Brain pericyte (primary cell): ENCODE measurements around the gene ALPP.
"Not testable (repeated sequence)": the region's sequence is repeated elsewhere in the genome, so short reads cannot be mapped to it uniquely, and the experiment has no call there.

Source experiments
- DNase-seq: peaks from one replicate; pipeline ENCODE4 v3.0.0-alpha.2; 2012; ENCODE audit warnings: low read depth, low spot score

The ALPP gene

DNA sequence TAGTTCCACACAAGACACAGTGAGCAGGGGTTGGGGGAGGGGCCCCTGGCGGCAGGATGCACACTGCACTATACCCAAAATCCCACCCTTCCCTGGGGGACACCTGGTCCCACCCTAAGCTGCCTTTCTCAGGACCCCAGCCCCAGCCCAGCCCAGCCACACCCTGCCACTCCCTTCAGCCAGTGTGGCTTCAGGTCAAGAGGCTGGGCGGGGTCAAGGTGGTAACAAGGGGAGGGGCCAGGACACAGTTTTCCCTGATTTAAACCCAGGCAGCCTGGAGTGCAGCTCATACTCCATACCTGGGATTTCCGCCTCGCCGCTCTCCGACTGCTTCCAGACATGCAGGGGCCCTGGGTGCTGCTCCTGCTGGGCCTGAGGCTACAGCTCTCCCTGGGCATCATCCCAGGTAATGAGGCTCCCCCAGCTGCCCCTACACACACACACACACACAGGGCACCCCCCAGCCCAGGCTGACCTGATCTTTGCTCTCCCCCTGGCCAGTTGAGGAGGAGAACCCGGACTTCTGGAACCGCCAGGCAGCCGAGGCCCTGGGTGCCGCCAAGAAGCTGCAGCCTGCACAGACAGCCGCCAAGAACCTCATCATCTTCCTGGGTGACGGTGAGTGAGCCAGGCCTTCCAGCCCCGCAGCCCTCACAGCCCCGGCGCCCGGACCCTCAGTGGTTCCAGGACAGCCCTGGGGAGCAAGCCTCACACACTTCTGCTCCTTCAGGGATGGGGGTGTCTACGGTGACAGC lies 28.2 kb downstream of the ALPP start, which contains the start of gene ALPG:
ALPG (plus strand) TSS at position 289 of the 755 bp plus-strand sequence; CDS start at position 340, 51 bp downstream.
- DNase-seq = no peak

- DNase-seq = not testable (repeated sequence)
Observed at GRCh38 chr2:232407428-232408150, 29.0 kb downstream of the ALPP start.

GRCh38 chr2:232408269-232408668 lies 29.7 kb downstream of the ALPP start:
- DNase-seq = not testable (repeated sequence)

GRCh38 chr2:232409617-232410016 lies 31.1 kb downstream of the ALPP start:
- DNase-seq = not testable (repeated sequence)

DNA sequence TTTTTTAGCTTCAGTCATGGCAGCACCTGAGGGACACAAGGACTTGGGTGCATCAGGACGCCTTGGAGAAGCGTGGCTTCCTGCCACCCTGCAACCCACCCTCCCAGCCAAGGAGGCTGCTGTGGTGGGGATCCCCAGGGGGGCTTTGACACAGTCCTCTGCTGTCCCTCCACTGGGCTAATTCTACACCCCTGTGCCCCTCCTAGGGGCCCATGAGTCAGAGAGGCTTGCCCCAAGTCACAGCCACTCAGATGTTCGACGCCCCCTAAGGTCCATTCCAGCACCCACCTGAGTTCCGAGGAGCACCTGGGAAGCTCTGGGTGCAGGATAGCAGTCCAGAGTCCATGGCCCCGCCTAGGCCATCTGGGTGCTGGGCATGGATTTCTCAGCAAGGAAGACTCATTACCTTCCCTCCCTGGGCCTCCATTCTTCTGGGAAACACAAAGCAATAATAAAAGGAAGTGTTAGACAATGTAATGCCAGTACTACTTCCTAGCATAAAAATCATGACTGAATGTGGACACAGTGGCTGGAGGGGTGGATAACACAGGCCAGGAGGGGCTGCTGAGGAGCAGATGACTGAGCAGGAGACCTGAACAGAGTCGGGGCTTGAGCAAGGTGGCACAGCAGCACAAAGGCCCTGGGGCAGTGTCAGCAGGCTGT lies 31.8 kb downstream of the ALPP start:
- DNase-seq = no peak

- no peak for DNase-seq
Observed at GRCh38 chr2:232411901-232412629, 33.5 kb downstream of the ALPP start.

DNA sequence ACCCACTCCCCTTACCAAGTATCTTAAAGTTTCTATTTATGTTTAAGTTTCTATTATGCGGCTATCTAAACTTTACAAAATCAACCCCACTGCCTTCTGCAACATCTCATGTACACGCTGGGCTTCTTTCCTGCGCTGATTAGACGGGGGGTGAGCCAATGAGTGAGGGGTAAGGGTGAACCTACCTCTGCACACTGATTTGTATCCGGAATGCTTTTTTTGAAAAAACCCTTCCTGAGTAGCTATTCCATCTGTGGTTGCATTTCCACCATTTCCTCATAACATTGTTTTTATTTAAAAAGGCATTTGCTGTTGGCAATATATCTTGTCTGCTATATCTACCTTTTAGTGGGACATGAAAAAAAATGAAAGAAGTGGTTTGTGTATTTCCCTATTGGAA lies 34.4 kb downstream of the ALPP start:
- DNase-seq = no peak

DNA sequence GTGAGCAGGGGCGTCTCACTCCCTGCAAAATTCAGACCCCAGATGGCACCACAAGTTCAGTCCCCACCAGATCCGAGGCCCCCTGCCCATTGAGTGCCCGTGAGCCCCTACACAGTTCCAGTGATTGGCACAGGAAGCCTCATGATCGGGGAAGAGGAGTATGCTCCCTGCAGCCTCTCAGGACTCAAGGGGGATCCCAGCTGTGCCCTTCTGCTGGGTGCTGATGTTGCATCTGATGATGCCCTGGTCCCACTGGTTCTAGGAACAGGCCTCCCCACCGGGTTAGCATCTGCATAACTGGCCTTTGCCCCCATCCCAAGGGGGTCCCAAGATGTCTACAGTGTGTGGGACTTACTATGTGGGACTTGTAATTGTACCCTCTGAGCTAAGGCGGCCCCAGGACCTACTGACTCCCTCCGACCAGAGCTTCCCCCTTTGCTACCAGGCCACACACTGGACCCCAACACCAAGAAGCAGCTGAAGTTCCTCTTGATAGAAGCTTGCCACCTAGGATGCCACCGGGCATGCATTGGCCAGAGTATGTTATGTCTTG lies 36.7 kb downstream of the ALPP start:
- no peak for DNase-seq

GRCh38 chr2:232415736-232416520 lies 37.4 kb downstream of the ALPP start:
- no peak for DNase-seq

GRCh38 chr2:232416521-232417470 lies 38.2 kb downstream of the ALPP start:
- DNase-seq = no peak

GRCh38 chr2:232417489-232417888 lies 38.9 kb downstream of the ALPP start:
- no peak for DNase-seq

DNA sequence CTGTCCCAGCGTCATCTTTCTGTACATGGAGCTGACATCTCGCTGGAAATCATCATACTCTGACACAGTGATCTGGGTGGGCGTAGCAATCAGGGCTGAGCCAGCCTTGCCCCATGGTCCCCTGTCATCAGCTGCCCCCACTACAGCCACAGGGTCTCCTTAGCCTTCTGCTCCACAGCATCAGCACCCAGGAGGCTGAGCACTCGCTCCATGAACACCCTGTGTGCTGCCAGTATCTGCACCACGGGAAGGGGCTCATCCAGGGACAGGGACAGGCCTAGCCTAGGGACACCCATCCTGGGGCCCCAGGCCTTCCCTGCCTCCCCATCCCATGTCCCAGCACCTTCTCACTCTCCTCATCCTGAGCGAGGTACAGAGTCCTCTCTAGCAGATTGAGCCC lies 39.5 kb downstream of the ALPP start:
- no peak for DNase-seq

GRCh38 chr2:232418466-232419244 lies 40.1 kb downstream of the ALPP start:
- DNase-seq = no peak

DNA sequence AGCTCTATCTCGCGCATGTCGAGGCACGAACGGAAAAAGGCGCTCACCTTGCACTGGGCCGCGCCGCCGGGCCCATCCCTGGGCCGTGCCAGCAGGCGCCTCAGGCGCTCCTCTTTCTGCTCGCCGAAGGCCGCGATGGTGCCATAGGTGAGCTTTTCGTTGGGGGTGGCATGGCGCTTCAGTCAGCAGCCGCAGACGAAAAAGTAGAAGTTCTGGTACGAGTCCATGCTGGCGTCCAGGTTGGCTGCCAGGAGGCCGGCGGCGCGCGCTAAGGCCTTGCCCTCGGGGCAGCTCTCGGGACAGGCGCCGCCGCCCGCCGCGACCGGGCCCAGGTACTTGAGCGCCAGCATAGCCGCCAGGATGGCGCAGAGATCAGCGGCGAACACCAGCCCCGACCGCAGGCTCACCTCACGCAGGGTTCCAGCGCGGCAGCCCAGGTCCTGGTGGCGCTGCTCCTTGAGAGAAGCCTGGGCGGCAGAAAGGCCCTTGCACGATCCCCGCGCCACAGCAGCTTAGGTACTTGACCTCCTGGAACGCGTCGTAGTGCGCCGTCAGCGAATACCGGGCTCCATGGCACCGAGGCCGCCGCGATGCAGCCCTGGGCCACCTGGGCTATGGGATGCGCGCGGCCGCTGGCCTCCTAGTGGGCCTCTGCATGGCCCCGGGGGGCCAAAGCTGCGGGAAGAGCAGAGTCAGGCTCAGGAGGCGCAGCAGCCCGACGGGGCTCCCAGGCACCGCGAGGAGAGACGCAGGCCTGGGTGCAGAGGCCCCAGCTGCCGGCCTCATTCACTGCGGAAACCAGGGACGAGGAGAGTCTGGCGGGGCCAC lies 40.9 kb downstream of the ALPP start:
- DNase-seq = no peak

- DNase-seq = no peak
Observed at GRCh38 chr2:232420073-232420454, 41.5 kb downstream of the ALPP start.

DNA sequence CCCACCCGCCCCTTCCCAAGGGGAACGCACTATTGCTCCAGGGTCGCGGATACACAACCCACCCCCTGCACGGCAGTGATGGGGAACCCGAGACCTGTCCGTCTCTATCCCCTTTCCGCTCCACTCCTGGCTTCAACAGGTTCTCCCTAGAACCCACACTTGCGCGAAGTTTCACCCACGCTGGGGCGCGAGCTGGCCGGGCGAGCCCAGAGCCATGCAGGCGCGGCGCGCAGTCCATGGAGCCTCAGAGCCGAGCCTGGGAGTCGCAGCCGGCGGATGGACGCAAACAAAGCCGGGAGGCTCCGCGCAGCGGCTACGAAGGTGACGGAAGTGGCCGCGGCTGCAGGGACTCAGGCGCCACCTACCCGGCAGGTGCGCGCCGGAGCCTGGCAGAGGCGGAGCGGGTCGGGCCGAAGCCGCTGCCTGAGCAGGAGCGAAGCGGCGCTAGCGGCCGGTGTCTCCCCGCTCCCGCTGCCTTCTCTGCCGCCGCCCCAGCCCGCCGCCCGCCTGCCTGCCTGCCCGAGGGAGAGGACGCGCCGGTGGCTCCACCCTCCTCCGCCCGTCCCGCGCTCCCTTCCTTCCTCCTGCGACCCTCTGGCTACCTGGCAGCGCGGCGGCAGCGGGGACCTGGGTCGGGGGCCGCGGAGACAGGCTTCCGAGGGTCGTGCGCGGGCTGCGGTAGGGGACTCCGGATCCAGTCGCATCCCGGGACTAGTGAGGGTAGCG lies 42.1 kb downstream of the ALPP start:
- DNase-seq = no peak

- DNase-seq = no peak
Observed at GRCh38 chr2:232421189-232421785, 42.7 kb downstream of the ALPP start.
